SK-N-SH (cell line): ENCODE measurements around the gene TTC38.

Experiments
- CHD2 ChIP-seq: fragments of 150-350 bp; IDR thresholded peaks from 2 replicates; pipeline ENCODE4 v1.6.1; 2018; ENCODE audit warnings: low read length; ENCODE audit not compliant: partially characterized antibody
- CTCF ChIP-seq: fragments of 200-600 bp; sonication (generic); IDR thresholded peaks from 2 replicates; pipeline ENCODE4 v1.6.1; 2017; ENCODE audit warnings: antibody characterized with exemption, mild to moderate bottlenecking, moderate library complexity
- EP300 ChIP-seq, 2 experiments: IDR thresholded peaks; 2 replicates each; pipeline versions ENCODE4 v1.4.0 to v1.6.1; 2012; ENCODE audit warnings: borderline replicate concordance in 1 of 2, low read depth in 1 of 2, low read length in 1 of 2
- FOSL2 ChIP-seq: IDR thresholded peaks from 2 replicates; pipeline ENCODE4 v1.4.0; 2012; ENCODE audit warnings: low read depth, mild to moderate bottlenecking, moderate library complexity, borderline replicate concordance
- GABPA ChIP-seq: IDR thresholded peaks from 2 replicates; pipeline ENCODE4 v1.4.0; 2012; ENCODE audit warnings: low read depth, mild to moderate bottlenecking
- JUND ChIP-seq: IDR thresholded peaks from 2 replicates; pipeline ENCODE4 v1.4.0; 2012
- MAX ChIP-seq: IDR thresholded peaks from 2 replicates; pipeline ENCODE4 v1.4.0; 2012; ENCODE audit warnings: low read depth
- POLR2AphosphoS5 ChIP-seq: IDR thresholded peaks from 2 replicates; pipeline ENCODE4 v1.6.1; 2012; ENCODE audit warnings: low read depth, low read length
- RAD21 ChIP-seq: IDR thresholded peaks from 2 replicates; pipeline ENCODE4 v1.6.1; 2012; ENCODE audit warnings: mild to moderate bottlenecking, low read length
- REST ChIP-seq: IDR thresholded peaks from 2 replicates; pipeline ENCODE4 v1.6.1; 2012; ENCODE audit warnings: mild to moderate bottlenecking, low read depth, low read length, moderate library complexity
- RFX5 ChIP-seq: IDR thresholded peaks from 2 replicates; pipeline ENCODE4 v1.6.1; 2012; ENCODE audit warnings: mild to moderate bottlenecking, improper control_type of control experiment, low read length
- TAF1 ChIP-seq: IDR thresholded peaks from 2 replicates; pipeline ENCODE4 v1.6.1; 2012; ENCODE audit warnings: low read depth, mild to moderate bottlenecking, low read length, moderate library complexity, borderline replicate concordance
- USF2 ChIP-seq: fragments of 150-350 bp; IDR thresholded peaks from 2 replicates; pipeline ENCODE4 v1.6.1; 2017; ENCODE audit warnings: antibody characterized with exemption, low read length, low read depth, borderline replicate concordance

- TF ChIP-seq EP300 (IDR thresholded peaks at IDR 0.05; ENCODE audit: borderline replicate concordance in 1 of 2, low read depth in 1 of 2, low read length in 1 of 2) (no peak), CTCF (no peak), CHD2 (no peak), POLR2AphosphoS5 (no peak), MAX (no peak), REST (no peak), TAF1 (no peak), USF2 (no peak), GABPA (no peak), RAD21 (no peak), JUND (no peak), FOSL2 (no peak), RFX5 (no peak)
Observed at GRCh38 chr22:46315976-46316375, 48.2 kb downstream of the TTC38 start.
